AG08395 (cell line): ENCODE measurements around the gene GPD1L.
"Not testable (repeated sequence)": the region's sequence is repeated elsewhere in the genome, so short reads cannot be mapped to it uniquely, and the experiment has no call there.

ENCODE experiments used
- DNase-seq: peaks from one replicate; pipeline ENCODE4 v3.0.0; 2012; ENCODE audit warnings: mixed read lengths, low spot score

The GPD1L gene

DNA sequence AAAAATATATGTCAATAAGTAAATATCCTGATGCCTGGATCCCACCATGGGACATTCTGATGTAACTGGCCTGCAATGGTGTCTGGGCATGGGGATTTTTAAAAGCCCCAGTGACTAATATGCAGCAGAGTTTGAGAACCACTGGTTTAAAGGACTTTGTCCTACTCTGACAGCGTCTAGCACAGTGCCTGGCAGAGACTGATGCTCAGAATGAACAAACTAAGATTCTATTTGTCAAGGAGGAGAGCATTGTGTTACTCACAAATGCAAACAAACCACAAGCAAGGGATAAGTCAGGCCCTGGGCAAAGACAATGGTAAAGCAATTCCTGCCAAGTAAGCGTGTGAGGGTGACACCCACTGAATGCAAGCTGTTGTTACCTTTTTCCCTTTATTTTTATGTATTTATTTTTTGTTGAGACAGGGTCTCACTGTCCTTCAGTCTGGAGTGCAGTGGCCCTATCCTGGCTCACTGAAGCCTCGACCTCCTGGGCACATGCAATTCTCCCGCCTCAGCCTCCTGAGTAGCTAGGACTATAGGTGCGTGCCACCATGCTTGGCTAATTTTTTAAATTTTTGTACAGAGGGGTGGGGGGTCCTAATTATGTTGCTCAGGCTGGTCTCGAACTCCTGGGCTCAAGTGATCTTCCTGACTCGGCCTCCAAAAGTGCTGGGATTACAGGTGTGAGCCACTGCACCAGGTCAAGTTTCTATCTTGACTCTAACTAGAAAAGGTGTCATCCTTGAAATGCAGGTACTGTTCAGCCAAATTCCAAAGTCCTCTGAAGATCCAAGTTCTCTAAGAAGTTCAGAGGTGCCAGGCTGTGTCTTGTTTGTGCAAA, 909 bp upstream of the GPD1L start:
- DNase-seq, result no peak

- no peak for DNase-seq
Observed at GRCh38 chr3:32106929-32107362, 526 bp downstream of the GPD1L start.

GRCh38 chr3:32108224-32108623, 1.8 kb downstream of the GPD1L start:
- DNase-seq, result not testable (repeated sequence)

GRCh38 chr3:32109256-32109655, 2.8 kb downstream of the GPD1L start:
- DNase-seq, result no peak

DNA sequence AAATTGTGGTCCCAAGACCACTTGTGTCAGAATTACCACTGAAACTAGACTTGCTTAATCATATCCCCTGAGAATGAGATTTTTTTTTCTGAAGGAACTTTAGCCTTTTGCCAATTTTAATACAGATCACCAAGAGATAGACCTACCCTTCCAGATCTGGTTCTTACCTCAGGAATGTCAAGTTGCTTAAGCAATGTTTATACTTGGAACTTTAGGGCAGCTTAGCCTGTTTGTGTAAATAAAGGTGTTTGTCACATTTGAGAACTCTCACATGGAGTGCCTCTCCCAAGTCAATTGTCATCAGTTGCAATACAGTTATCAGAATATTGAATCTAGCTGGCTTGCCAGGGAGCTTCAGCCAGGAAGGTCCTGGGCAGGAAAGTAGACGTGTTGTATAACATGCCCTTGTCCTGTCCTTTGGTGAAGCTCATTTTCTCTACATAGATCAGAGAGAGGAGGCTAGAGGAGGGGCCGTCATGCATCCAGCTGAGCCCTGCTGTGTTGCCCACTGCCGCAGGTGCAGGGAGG, 3.9 kb downstream of the GPD1L start:
- DNase-seq, result no peak

- DNase-seq, result no peak
Observed at GRCh38 chr3:32111560-32111959, 5.1 kb downstream of the GPD1L start.

GRCh38 chr3:32113566-32113965, 7.1 kb downstream of the GPD1L start:
- DNase-seq, result no peak

DNA sequence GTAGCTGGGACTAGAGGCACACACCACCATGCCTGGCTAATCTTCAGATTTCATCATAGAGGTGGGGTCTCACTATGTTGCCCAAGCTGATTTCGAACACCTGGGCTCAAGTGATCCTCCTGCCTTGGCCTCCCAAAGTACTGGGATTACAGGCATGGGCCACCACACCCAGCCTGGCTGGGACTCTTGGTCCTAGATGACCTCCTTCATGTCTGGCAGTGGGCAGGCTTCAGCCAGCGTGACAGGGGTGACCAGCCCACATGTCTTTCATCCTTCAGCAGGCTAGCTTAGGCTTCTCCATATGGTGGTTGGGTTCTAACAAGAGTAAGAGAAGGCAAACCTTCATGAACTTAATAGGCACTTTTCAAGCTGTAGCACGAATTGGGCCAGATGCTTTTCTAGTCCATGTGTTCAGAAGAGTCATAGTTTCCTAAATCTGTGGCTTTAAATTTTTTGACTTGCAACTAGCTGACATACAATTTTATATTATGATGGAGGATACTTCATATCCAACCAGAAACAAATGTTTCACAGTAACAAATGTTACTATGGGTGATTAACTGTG, 7.6 kb downstream of the GPD1L start:
- no peak for DNase-seq

DNA sequence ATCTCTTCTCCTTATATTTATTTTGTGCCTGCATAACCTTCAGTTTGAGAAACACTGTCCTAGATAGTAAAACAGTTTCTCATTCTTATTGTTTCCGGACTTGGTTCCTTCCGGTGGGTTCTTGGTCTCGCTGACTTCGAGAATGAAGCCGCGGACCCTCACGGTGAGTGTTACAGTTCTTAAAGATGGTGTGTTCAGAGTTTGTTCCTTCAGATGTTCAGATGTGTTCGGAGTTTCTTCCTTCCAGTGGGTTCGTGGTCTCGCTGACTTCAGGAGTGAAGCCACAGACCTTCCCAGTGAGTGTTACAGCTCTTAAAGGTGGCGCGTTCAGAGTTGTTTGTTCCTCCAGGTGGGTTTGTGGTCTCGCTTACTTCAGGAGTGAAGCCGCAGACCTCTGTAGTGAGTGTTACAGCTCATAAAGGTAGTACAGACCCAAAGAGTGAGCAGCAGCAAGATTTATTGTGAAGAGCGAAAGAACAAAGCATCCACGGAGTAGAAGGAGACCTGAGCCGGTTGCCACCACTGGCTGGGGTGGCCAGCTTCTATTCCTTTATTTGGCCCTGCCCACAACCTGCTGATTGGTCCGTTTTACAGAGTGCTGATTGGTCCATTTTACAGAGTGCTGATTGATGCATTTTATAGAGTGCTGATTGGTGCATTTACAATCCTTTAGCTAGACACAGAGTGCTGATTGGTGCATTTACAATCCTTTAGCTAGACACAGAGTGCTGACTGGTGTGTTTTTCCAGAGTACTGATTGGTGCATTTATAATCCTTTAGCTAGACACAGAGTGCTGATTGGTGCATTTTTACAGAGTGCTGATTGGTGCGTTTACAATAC, 8.3 kb downstream of the GPD1L start:
- DNase-seq, result not testable (repeated sequence)

- DNase-seq, result no peak
Observed at GRCh38 chr3:32117320-32117719, 10.9 kb downstream of the GPD1L start.

DNA sequence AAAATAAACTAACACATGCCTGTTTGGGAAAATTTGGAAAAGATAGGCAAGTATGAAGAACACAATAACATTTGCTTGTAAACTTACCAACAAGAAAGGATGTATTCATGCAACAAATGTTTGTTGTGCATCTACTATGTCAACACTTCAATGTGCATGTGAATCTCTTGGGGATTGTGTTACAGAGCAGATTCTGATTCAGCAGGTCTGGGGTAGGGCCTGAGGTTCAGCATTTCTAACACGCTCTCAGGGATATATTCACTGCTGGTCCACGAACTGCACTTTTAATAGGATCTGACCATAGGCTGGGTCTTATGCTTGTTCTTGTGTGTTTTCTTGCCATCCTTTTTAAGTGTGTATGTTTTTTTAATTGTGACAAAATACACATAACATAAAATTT, 11.8 kb downstream of the GPD1L start:
- DNase-seq, result no peak

DNA sequence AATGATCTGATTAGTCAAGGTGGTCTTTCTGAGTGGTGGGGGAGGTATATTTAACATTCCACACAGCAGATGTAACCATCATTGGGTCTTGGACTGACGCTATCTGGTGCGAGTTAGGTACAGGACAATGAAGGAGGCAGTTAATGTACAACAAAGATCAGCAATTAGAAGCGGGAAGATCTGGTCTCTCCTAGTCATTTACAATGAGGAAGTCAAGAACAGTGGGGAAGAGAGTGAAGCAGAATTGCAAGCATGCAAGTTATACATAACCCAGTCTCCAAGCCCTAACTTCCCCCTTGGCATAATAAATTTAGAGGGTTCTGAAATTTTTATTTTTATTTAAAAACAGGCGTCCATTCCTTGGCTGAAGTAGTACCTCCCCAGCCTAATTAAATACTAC, 14.1 kb downstream of the GPD1L start:
- DNase-seq, result no peak

DNA sequence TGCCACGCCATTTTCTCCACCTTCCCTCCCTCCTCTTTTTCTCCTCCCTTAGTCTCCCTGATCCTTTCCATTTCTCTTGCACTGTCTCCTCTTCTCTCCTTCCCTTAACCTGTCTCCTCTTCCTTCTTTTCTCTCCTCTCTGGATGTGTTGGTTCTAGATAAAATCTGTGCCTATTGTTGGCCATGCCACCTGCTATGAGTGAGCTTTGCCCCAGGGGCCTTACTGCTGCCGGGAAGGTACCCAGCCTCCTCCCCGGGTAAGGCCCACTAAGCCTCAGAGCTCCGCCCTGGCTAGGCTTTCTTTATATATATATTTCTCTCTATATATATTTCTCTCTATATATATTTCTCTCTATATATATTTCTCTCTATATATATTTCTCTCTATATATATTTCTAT, 14.7 kb downstream of the GPD1L start:
- no peak for DNase-seq

- DNase-seq, result no peak
Observed at GRCh38 chr3:32123620-32124019, 17.2 kb downstream of the GPD1L start.

- DNase-seq, result no peak
Observed at GRCh38 chr3:32125012-32125411, 18.6 kb downstream of the GPD1L start.

GRCh38 chr3:32126305-32127015, 20.0 kb downstream of the GPD1L start:
- no peak for DNase-seq

DNA sequence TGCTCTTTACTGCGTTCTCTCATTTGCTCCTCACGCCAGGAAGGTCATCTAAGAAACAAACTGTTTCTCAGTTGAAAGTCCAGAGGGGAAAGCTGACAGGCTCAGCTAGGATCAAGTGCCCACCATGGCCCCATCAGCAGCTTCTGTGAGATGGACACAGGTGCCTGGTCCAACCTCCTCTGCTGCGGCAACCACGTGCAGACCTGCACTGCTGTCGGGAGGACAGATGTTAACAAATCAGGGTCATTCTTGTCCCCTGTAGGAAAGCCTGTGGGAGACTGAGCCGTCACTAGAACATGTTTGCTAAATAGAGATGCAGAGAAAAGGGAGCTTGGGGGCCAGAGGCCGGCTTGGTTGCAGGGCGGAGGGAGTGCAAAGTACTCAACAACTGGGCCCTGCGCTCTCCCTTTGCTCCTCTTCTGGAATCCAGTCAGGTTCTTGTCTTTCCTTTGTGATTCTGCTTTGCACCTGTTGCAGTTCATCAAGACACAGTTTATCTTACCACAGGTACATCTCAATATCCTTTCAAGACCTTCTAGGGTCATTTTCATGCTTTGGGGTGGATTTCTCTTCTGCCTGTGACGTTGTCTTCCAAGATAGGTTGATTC, 20.9 kb downstream of the GPD1L start:
- no peak for DNase-seq

- DNase-seq, result no peak
Observed at GRCh38 chr3:32128936-32129335, 22.5 kb downstream of the GPD1L start.

GRCh38 chr3:32129832-32130231, 23.4 kb downstream of the GPD1L start:
- DNase-seq, result no peak

- no peak for DNase-seq
Observed at GRCh38 chr3:32132121-32132520, 25.7 kb downstream of the GPD1L start.

DNA sequence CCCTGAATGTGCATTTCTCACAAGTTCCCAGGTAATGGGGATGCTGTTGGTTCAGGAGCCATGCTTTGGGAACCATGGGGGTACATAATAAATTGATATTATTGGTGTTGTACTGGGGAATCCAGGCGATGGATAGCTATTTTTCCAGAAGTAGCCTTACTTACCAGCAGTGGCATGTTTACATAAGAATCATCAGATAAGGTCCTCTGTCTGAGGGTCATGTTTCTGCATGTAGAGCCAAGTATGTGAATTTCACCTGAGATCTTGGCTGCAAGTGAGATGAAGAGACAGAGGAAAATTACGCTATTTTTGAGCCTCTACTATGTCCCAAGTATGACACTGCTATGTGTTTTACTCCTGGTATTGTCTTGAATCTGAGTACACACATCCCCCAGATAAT, 26.3 kb downstream of the GPD1L start:
- DNase-seq, result no peak

- DNase-seq, result no peak
Observed at GRCh38 chr3:32136703-32137102, 30.3 kb downstream of the GPD1L start.
